GM19455 (cell line): ENCODE results near the gene SPOP.
"Not testable (repeated sequence)": the region's sequence is repeated elsewhere in the genome, so short reads cannot be mapped to it uniquely, and the experiment has no call there.

ENCODE experiments used
- ATAC-seq: cut with Tn5 transposase; IDR thresholded peaks from one replicate; pipeline ENCODE4 v1.9.1; 2021; ENCODE audit not compliant: unreplicated experiment

The SPOP gene

GRCh38 chr17:49574945-49575678, 102.8 kb downstream of the SPOP start:
- peak; percentile 18 for ATAC-seq

DNA sequence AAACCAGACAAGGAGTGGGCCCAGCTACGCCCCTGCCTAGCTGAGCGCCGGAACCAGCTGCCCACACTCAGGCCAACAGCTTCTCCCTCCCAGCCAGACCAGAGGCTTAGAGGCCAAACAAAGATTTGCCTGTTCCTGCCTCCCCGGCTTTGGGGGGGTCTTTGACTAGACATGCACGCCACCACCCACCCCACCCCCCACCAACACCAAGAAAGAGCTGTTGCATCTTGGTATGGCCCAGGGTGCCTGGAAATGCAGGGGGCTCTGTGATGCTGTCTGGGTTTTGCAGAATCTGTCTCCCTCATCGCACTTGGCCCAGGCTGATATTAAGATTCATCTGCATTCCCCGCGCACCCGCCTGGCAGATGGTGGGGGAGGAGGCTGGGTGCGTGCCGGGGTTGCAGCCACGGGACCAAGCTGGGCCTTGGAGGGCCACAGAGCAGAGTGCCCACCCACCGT, 103.5 kb downstream of the SPOP start:
- no peak for ATAC-seq

DNA sequence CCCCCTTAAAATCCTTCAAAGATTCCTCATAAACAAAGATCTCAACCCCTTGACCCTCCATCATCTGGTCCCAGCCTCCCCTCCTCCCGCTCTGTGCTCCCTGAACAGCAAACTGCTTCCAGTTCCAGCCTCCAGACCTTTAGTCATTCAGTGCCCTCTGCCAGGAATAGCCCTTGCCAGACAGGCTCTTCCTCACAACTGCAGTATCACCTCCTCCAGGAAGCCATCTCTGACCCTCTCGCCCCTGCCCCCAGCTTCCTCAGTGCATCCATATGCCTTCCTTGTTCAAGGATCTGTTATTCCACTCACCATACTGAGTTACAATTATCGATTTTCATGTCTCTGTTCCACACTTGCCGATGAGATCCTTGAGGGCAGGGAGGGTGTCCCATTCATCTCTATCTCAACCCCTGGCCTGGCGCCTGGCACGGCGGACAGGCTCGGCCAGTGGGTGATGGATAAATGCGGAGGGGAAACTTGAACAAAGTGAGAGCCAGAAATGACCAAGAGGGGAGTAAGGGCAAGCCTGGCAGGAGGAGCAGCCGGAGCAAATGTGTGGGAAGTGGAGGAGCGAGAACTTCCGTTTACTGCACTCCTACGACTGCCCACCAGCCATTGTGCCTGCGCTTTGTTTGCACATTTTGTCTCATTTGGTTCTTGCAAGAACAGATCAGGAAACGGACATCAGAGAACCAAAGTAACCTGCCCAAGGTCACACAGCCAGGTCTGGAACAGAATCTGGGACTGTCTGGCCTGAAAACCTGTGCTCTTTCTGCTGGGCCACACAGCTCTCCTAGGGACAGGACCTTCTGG, 104.2 kb downstream of the SPOP start:
- ATAC-seq = no peak

DNA sequence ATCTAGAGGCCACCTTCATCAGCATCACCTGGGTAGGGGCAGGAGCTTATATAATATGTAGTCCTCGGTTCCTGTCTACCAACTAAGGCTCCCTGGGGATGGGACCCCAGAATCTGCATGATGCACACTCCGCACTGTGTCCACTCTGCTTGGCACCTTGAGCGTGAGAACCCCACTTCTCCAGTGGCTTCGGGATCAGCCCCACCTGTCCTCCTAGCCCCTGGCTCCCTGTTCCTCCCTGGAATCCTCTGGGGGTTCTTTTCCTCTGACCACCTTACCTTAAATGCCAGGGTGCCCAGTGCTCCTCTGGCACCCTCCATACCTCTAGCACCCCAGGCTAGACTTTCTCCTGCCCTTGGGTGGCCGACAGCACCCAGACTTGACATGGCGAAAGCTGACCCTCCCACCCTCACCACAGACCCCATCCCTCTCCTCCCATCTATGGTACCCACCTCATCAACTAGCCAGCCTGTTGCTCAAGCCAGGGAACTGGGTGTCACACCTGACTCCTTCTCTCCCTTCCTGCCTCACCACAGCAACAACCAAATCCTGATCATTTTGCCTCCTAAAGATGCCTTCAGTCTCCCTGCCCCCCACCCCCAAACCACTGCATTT, 105.0 kb downstream of the SPOP start:
- ATAC-seq = no peak

DNA sequence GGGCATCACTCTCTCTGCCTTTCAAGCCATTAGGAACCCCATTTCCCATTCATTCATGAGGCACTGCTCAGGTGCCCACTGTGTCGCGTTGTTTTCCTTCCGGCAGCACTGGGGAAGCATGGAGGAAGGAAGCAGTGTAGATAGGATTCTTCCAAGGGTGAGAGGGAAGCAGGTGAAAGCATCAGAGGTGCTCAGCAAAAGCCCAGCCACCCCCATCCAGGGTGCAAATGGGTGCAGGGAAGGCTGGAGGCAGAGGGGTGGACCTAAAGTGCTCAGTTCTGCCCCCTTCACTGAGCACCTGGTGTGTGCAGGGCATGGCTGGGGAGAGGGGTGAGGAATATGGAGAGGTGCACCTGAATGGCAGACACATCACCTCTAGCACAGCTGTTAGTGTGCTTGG, 105.7 kb downstream of the SPOP start:
- ATAC-seq = no peak

- ATAC-seq = no peak
Observed at GRCh38 chr17:49571764-49572163, 106.1 kb downstream of the SPOP start.

GRCh38 chr17:49571283-49571682, 106.6 kb downstream of the SPOP start:
- ATAC-seq = no peak

DNA sequence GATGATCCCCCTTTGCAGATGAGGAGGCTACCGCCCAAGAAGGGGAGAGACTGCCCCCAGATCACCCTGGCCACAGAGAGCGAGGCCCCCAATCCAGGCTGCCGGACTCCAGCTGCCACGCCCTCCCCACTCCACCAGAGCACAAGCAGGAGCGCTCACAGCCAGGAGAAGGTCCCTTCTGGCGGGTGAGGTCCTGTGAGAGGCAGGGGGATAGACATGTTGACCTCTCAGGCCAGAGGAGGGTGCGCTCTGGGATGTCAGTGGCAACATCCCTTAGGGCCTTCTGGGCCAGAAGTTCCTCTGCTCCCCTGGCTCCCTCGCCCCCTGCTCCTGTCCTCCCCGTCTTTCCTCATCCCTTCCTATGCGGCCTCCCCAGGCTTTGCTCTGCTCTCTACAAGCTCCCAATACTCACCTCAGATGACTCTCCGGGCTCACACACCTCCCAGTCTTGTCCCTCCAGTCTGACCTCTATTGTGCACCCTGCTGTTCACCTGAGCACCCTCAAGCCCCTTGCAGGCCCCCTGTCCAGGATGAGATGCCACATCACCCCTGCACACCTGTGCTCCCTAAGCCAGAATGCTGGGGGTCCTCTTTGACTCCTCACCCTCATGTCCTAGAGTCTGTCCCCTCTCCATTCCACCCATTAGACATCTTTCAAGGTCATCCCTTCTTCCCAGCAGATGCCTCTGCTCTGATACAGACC, 107.2 kb downstream of the SPOP start:
- ATAC-seq = no peak

- ATAC-seq = not testable (repeated sequence)
Observed at GRCh38 chr17:49568695-49569047, 109.2 kb downstream of the SPOP start.

DNA sequence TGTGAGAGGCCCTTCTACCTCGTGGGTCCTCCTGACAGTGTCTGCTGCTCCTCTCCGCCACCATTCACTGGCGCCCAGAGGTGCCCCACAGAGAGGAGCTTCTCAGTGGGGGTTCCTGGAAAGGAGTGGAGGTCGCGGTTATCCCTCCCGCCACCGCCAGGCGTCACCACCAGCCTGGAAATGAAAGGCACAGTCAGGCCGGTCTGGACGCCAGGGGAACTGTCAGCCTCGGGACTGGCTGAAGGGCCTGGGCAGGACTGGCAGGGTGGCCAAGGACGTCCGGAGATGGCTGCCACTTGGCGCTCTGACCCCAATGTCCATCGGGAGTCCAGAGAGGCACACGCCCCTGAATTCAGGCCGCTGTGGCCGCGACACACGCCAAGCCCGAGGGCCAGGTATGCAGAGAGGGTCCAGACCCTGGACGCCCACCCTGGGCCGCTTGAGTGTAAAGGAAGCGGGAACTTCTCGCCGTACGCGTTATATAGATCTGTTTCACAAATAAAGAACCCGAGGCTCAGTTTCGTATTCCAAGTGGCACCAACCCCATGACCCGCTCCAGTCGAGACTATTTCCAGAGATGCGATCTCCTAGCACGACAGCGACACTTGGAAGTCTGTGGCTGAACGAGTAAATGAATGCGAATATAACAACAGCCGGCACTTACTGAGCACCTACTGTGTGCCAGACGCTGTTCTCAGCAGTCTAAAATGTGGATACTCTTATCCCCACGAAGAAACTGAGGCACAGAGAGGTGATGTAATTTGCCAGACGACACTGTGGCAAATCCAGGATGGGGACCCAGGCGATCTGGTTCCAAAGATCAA, 109.8 kb downstream of the SPOP start:
- ATAC-seq = no peak

- ATAC-seq = no peak
Observed at GRCh38 chr17:49567104-49567521, 110.8 kb downstream of the SPOP start.

GRCh38 chr17:49566668-49567071, 111.2 kb downstream of the SPOP start:
- no peak for ATAC-seq

DNA sequence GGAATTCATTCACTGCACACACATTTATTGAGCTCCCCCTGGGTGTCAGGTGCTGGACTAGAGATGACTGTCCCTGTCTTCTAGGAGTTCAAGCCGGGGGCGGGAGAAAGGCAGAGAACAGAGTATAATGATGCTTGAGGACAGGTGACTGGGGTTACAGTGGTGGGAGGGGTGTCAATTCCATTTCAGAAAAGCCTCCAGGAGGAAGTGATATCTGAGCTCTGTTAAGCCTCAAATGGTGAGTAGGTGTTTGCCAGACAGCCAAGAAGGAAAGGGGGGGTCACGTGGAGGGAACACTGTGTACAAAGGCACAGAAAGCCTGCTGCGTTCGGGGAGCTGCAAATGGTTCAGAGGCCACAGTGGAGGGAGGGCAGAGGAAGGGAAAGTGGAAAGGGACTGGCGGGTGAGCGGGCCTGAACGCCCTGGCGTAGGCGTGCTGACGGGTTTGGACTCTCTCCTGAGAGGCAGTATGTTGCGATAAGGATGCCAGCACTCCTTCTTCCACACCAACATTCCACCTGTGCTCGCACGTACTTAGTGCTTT, 111.9 kb downstream of the SPOP start:
- no peak for ATAC-seq

DNA sequence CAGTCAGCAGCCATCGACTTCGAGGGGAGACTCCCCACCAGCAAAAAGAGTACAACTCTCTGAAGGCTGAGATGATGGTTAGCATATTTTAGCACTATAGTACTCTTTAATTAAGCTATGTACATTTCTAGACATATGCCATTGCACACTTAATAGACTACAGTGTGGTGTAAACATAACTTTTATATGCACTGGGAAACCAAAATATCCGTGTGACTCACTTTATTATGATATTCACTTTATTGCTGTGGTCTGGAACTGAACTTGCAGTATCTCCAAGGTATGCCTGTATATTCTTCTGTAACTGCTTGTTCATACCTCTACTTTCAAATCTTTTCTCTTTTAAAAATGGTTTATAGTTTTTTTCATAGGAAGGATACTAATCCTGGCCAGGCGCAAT, 113.3 kb downstream of the SPOP start:
- ATAC-seq = no peak

DNA sequence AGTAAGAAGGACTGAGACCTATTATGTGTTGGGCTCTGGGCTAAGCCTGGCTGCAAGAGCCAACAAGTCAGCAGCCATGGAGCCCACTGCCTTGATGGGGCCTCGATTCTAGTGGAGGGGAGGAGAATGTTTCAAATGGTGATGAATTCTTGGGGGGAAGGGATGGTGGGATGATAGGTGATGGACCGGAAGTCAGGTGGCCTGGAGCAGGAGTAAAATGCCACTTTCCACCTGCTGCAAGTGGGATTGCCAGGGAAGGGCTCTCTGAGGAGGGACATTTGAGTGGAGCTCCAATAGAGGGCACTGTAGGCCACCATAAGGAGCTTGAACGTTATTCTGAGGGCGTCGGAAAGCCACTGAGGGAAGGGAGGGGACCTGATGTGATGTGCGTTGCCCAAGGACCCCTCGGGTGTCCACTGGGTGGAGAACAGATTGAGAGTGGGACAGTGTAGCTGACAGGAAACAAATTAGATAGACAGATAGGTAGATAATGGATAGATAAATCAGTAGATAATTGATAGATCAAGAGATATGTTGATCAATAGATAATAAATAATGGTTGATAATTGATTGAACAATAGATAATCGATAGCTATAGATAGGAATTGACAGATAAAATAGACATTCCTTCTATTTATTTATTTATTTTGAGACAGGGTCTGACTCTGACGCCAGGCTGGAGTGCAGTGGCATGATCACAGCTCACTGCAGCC, 120.4 kb downstream of the SPOP start:
- ATAC-seq = no peak

DNA sequence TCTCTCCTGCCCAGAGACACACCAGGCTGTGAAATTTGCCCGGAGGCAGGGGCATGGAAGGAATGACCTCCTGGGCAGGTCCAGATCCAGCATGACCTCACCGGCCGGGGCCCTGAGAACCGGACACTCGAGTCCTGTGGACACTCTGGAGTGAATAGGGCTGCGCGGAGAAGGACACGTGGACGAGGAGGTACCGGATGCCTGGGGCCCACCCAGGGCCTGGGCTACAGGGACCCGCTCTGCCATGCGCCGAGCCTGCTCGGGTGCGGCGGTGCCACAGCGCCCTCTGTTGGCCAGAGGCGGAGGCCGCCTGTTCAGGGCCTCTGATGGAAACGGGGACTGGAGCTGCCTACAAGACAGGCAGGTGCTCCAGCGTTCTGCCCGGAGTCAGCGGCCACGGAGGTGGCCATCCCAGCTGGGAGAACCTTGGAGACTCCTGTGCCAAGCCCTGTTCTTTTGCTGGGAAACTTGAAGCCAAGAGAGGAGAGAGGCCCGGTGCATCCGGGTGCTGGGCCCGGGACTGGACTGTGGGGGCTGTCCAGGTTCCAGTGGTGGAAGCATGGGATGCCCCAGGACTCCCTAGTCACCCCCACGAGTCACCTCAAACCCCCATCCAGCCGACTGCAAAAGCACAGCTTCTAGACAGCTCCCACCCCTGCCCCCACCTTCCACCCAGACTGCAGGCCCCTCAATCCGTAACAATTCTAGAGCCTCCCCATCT, 121.5 kb downstream of the SPOP start:
- no peak for ATAC-seq

DNA sequence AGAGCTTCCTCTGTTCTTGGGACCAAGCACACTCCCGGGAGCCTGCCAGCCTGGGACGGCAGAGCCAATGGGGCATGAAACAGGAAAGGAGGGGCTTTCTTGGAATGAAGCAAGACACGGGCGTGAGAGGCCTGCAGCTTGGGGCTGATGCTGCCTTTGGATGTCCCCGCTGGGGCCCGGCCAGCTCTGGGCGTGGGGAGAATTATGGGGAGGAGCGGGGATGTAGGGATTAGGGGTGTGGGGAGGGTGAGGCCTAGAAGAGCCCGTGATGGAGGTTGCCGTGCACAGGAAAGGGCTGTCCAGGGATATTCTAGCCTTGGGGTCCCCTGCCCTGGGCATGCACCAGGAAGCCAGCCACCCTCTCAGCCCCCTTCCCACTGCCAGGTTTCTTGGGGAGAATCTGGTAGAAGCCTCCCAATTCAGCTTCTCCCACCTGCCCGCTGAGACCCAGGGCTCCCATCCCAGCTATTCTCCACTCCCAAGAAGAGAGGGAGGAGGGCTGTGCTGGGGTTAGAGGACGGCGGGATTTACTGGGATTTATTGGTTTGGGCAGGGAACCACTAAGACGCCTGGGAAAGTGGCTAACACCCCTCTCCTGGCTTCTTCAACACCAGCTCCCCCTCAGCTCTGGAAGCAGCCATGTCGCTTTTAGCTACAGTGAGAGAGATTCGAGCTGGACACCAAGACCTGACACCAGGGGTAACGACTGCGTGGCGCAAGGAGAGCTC, 122.2 kb downstream of the SPOP start:
- no peak for ATAC-seq
